Measurements from ENCODE around the gene SUGCT.

Gene SUGCT

DNA sequence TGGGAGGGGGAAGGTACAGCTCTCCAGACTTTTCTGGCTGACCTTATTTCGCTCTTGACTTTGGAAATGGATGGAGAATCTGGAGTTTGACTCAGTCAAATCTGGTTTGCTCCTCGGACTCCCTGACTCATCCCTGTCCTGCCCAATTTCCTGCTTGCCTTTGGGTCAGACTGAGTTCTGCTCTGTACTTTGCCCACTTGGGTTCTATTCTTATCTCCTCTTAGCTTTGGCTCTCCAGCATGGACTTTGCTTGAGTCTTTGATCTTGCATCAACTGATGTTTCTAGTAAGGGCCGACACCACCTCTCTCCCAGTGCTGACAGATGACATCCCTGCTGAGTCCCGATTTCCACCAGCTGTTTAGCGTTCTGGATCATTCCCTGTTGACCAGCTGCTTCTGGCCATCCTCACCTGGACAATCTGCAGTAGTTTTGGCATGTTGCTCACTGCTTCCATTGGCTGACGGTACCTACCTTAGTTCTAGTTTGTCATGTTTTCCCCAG is 335.3 kb downstream of the SUGCT start (continued):
- no peak for TF ChIP-seq ATF2 (tag by site-specific recombination; IDR thresholded peaks at IDR 0.05; ENCODE audit: low read depth)
- TF ChIP-seq SALL2 (tag by site-specific recombination; IDR thresholded peaks at IDR 0.05; ENCODE audit: borderline replicate concordance): no peak
- no peak for TF ChIP-seq SP2 (tag by site-specific recombination; IDR thresholded peaks at IDR 0.05)
- no peak for TF ChIP-seq ZNF843 (tag by site-specific recombination; IDR thresholded peaks at IDR 0.05)
- no peak for TF ChIP-seq ZNF623 (tag by site-specific recombination; IDR thresholded peaks at IDR 0.05)

DNA sequence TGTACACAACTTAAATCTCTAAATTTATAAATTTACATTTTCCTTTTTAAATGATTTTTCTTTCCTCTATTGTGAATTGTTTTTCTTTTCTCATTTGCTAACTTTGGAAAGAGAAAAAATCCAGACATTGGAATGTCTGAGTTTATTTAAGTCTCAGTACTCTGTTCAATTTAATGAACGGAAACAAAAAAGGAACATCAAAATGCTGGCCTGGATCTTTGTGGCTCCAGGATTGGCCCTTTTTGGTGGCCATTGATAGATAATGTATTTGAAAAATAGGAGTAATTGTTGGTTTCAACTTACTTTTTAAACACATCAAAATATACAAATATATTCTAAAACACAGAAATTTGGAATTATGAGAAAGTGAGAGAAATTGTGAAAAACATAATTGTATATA is 336.0 kb downstream of the SUGCT start:
- Histone ChIP-seq H3K27ac (ENCODE audit: extremely low read depth, low read depth, low read length) (no peak overlapping the region), H3K9me3 (ENCODE audit: control insufficient read depth, insufficient read depth, low read depth, low read length) (no peaks in the 10 kb centered on the region), H3K4me3 (ENCODE audit: low read depth, low read length) (no peak overlapping the region), H3K4me1 (ENCODE audit: control insufficient read depth, insufficient read depth, low read length) (no peaks in the 10 kb centered on the region), H3K36me3 (ENCODE audit: control insufficient read depth in 2 of 2, insufficient read depth in 1 of 2, low read length in 2 of 2) (no peaks in the 10 kb centered on the region)
- TF ChIP-seq, protein P1, sequence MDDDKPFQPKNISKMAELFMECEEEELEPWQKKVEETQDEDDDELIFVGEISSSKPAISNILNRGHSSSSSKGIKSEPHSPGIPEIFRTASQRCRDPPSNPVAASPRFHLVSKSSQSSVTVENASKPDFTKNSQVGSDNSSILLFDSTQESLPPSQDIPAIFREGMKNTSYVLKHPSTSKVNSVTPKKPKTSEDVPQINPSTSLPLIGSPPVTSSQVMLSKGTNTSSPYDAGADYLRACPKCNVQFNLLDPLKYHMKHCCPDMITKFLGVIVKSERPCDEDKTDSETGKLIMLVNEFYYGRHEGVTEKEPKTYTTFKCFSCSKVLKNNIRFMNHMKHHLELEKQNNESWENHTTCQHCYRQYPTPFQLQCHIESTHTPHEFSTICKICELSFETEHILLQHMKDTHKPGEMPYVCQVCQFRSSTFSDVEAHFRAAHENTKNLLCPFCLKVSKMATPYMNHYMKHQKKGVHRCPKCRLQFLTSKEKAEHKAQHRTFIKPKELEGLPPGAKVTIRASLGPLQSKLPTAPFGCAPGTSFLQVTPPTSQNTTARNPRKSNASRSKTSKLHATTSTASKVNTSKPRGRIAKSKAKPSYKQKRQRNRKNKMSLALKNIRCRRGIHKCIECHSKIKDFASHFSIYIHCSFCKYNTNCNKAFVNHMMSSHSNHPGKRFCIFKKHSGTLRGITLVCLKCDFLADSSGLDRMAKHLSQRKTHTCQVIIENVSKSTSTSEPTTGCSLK (tag by site-specific recombination; IDR thresholded peaks at IDR 0.05): no peak
- TF ChIP-seq ZNF121 (tag by site-specific recombination; IDR thresholded peaks at IDR 0.05) (no peak), ZBTB48 (tag by site-specific recombination; IDR thresholded peaks at IDR 0.05) (no peak), ZNF239 (tag by site-specific recombination; IDR thresholded peaks at IDR 0.05) (no peak), GFI1B (tag by site-specific recombination; IDR thresholded peaks at IDR 0.05) (no peak), ZBTB20 (tag by site-specific recombination; IDR thresholded peaks at IDR 0.05) (no peak), SETDB1 (IDR thresholded peaks at IDR 0.05; ENCODE audit: insufficient read length, low read length) (no peak), ZNF654 (tag by site-specific recombination; IDR thresholded peaks at IDR 0.05; ENCODE audit: low read depth) (no peak), ZNF341 (tag by site-specific recombination; IDR thresholded peaks at IDR 0.05; ENCODE audit: low read depth) (no peak), ZNF791 (tag by site-specific recombination; IDR thresholded peaks at IDR 0.05) (no peak), ZSCAN16 (tag by site-specific recombination; IDR thresholded peaks at IDR 0.05) (no peak), KLF1 (tag by site-specific recombination; IDR thresholded peaks at IDR 0.05) (no peak), OSR2 (tag by site-specific recombination; IDR thresholded peaks at IDR 0.05) (no peak), ZNF561 (tag by site-specific recombination; IDR thresholded peaks at IDR 0.05; ENCODE audit: borderline replicate concordance) (no peak), ZNF433 (tag by site-specific recombination; IDR thresholded peaks at IDR 0.05; ENCODE audit: low read depth) (no peak), OVOL3 (tag by site-specific recombination; IDR thresholded peaks at IDR 0.05) (no peak)
- TF ChIP-seq, protein P2, sequence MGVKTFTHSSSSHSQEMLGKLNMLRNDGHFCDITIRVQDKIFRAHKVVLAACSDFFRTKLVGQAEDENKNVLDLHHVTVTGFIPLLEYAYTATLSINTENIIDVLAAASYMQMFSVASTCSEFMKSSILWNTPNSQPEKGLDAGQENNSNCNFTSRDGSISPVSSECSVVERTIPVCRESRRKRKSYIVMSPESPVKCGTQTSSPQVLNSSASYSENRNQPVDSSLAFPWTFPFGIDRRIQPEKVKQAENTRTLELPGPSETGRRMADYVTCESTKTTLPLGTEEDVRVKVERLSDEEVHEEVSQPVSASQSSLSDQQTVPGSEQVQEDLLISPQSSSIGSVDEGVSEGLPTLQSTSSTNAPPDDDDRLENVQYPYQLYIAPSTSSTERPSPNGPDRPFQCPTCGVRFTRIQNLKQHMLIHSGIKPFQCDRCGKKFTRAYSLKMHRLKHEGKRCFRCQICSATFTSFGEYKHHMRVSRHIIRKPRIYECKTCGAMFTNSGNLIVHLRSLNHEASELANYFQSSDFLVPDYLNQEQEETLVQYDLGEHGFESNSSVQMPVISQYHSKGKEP (tag by site-specific recombination; IDR thresholded peaks at IDR 0.05): no peak
- TF ChIP-seq, protein P3, sequence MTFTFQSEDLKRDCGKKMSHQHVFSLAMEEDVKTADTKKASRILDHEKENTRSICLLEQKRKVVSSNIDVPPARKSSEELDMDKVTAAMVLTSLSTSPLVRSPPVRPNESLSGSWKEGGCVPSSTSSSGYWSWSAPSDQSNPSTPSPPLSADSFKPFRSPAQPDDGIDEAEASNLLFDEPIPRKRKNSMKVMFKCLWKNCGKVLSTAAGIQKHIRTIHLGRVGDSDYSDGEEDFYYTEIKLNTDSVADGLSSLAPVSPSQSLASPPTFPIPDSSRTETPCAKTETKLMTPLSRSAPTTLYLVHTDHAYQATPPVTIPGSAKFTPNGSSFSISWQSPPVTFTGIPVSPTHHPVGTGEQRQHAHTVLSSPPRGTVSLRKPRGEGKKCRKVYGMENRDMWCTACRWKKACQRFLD (tag by site-specific recombination; IDR thresholded peaks at IDR 0.05): no peak
- POLR2A ChIA-PET: no interaction called here
- CTCF ChIA-PET: no interaction called here

Measured in HEK293 (cell line).